Stimulated activated naive B cell treated with anti-CD40 and anti-IgM and Interleukin-4, amounts not matched to agents 10 μg/mL and 1 μg/mL and 100 μg/mL, for 72 hours (primary cell): ENCODE results near the gene TIMP3.
"Not testable (repeated sequence)": the region's sequence is repeated elsewhere in the genome, so short reads cannot be mapped to it uniquely, and the experiment has no call there.

Experiments
- ATAC-seq, 2 donors: fragments of 150-1000 bp; cut with Tn5 transposase; replicated peaks; 2 replicates each; pipeline ENCODE4 v1.10.0; 2021; ENCODE audit warnings: moderate library complexity in 1 of 2
- DNase-seq: peaks from one replicate; pipeline ENCODE4 v3.0.0; 2021
- H3K27ac Mint-ChIP-seq: one replicate; pipeline ENCODE4 v1.8.0; 2022; ENCODE audit warnings: mild to moderate bottlenecking, mixed read lengths
- H3K27me3 Mint-ChIP-seq, 2 donors: one replicate each; pipeline ENCODE4 v1.8.0; 2022; ENCODE audit warnings: mixed read lengths in 2 of 2
- H3K36me3 Mint-ChIP-seq, 2 donors: one replicate each; pipeline ENCODE4 v1.8.0; 2022; ENCODE audit warnings: mixed read lengths in 2 of 2, mild to moderate bottlenecking in 1 of 2
- H3K4me1 Mint-ChIP-seq, 2 donors: one replicate each; pipeline ENCODE4 v1.8.0; 2022; ENCODE audit warnings: mixed read lengths in 2 of 2, mild to moderate bottlenecking in 1 of 2
- H3K4me3 Mint-ChIP-seq, 2 donors: one replicate each; pipeline ENCODE4 v1.8.0; 2022; ENCODE audit warnings: mild to moderate bottlenecking in 2 of 2, mixed read lengths in 2 of 2, moderate library complexity in 1 of 2
- H3K9me3 Mint-ChIP-seq, 2 donors: one replicate each; pipeline ENCODE4 v1.8.0; 2022; ENCODE audit warnings: mixed read lengths in 2 of 2, mild to moderate bottlenecking in 1 of 2

The TIMP3 gene

GRCh38 chr22:32855045-32855756, 53.7 kb downstream of the TIMP3 start:
- DNase-seq (no peak), ATAC-seq (no peak)
- Mint-ChIP-seq H3K9me3 (no peaks in the 10 kb centered on the region), H3K4me1 (peaks cover 0 to 2% of the 10 kb centered on the region in 2 donors), H3K27me3 (peaks cover 0 to 5% of the 10 kb centered on the region in 2 donors), H3K36me3 (peaks cover 0 to 4% of the 10 kb centered on the region in 2 donors), H3K4me3 (no peak overlapping the region), H3K27ac (no peak overlapping the region)

GRCh38 chr22:32858121-32858703, 56.7 kb downstream of the TIMP3 start:
- Mint-ChIP-seq H3K4me1 (no peaks in the 10 kb centered on the region), H3K27ac (no peak overlapping the region), H3K36me3 (peaks cover 0 to 10% of the 10 kb centered on the region in 2 donors), H3K4me3 (no peak overlapping the region), H3K9me3 (no peaks in the 10 kb centered on the region), H3K27me3 (no peaks in the 10 kb centered on the region)
- no peak for DNase-seq
- no peak for ATAC-seq

- Mint-ChIP-seq H3K4me3 (no peak overlapping the region), H3K36me3 (peaks cover 0 to 11% of the 10 kb centered on the region in 2 donors), H3K27ac (no peak overlapping the region), H3K9me3 (no peaks in the 10 kb centered on the region), H3K4me1 (no peaks in the 10 kb centered on the region), H3K27me3 (no peaks in the 10 kb centered on the region)
- DNase-seq: no peak
- ATAC-seq: no peak
Measured at GRCh38 chr22:32858957-32859356, 57.5 kb downstream of the TIMP3 start.

- no peak overlapping the region for H3K4me3 Mint-ChIP-seq
- no peak overlapping the region for H3K27ac Mint-ChIP-seq
- ATAC-seq (no peak), DNase-seq (no peak)
- no peaks in the 10 kb centered on the region for H3K4me1 Mint-ChIP-seq
- no peaks in the 10 kb centered on the region for H3K27me3 Mint-ChIP-seq
- no peaks in the 10 kb centered on the region for H3K9me3 Mint-ChIP-seq
- H3K36me3 Mint-ChIP-seq: peaks cover 0 to 14% of the 10 kb centered on the region in 2 donors
Measured at GRCh38 chr22:32859743-32860142, 58.2 kb downstream of the TIMP3 start.

GRCh38 chr22:32861330-32861729, 59.8 kb downstream of the TIMP3 start:
- ATAC-seq (no peak), DNase-seq (no peak)
- Mint-ChIP-seq H3K27ac (no peak overlapping the region), H3K27me3 (no peaks in the 10 kb centered on the region), H3K4me1 (no peaks in the 10 kb centered on the region), H3K36me3 (peaks cover 0 to 20% of the 10 kb centered on the region in 2 donors), H3K4me3 (no peak overlapping the region), H3K9me3 (no peaks in the 10 kb centered on the region)

- ATAC-seq: no peak
- no peak overlapping the region for H3K4me3 Mint-ChIP-seq
- H3K27me3 Mint-ChIP-seq: no peaks in the 10 kb centered on the region
Measured at GRCh38 chr22:32862083-32862482, 60.6 kb downstream of the TIMP3 start.

GRCh38 chr22:32862936-32863661, 61.6 kb downstream of the TIMP3 start:
- no peak for DNase-seq
- Mint-ChIP-seq H3K4me3 (no peak overlapping the region), H3K36me3 (peaks cover 0 to 16% of the 10 kb centered on the region in 2 donors), H3K27ac (no peak overlapping the region), H3K4me1 (no peaks in the 10 kb centered on the region), H3K9me3 (no peaks in the 10 kb centered on the region), H3K27me3 (no peaks in the 10 kb centered on the region)
- no peak for ATAC-seq

More at GRCh38 chr22:32862083-32862482, 60.6 kb downstream of the TIMP3 start:
- Mint-ChIP-seq H3K9me3 (no peaks in the 10 kb centered on the region), H3K36me3 (peaks cover 0 to 17% of the 10 kb centered on the region in 2 donors), H3K27ac (no peak overlapping the region), H3K4me1 (no peaks in the 10 kb centered on the region)
- no peak for DNase-seq

- no peak overlapping the region for H3K27ac Mint-ChIP-seq
- H3K36me3 Mint-ChIP-seq: peaks cover 0 to 16% of the 10 kb centered on the region in 2 donors
- ATAC-seq: no peak
- no peak overlapping the region for H3K4me3 Mint-ChIP-seq
- H3K27me3 Mint-ChIP-seq: no peaks in the 10 kb centered on the region
- H3K4me1 Mint-ChIP-seq: no peaks in the 10 kb centered on the region
- no peak for DNase-seq
- H3K9me3 Mint-ChIP-seq: no peaks in the 10 kb centered on the region
Measured at GRCh38 chr22:32864041-32864440, 62.5 kb downstream of the TIMP3 start.

- H3K9me3 Mint-ChIP-seq: no peaks in the 10 kb centered on the region
- no peaks in the 10 kb centered on the region for H3K27me3 Mint-ChIP-seq
- DNase-seq (no peak), ATAC-seq (no peak)
- no peak overlapping the region for H3K27ac Mint-ChIP-seq
- H3K4me1 Mint-ChIP-seq: no peaks in the 10 kb centered on the region
- H3K36me3 Mint-ChIP-seq: peaks cover 0 to 16% of the 10 kb centered on the region in 2 donors
- H3K4me3 Mint-ChIP-seq: no peak overlapping the region
Measured at GRCh38 chr22:32864596-32864995, 63.1 kb downstream of the TIMP3 start.

GRCh38 chr22:32866953-32867352, 65.4 kb downstream of the TIMP3 start:
- Mint-ChIP-seq H3K4me3 (no peak overlapping the region), H3K27me3 (no peaks in the 10 kb centered on the region), H3K9me3 (peaks cover 0 to 2% of the 10 kb centered on the region in 2 donors), H3K4me1 (no peaks in the 10 kb centered on the region), H3K27ac (no peak overlapping the region), H3K36me3 (peaks cover 2 to 13% of the 10 kb centered on the region in 2 donors)
- no peak for ATAC-seq
- no peak for DNase-seq

GRCh38 chr22:32868946-32869345, 67.4 kb downstream of the TIMP3 start:
- ATAC-seq: no peak
- no peaks in the 10 kb centered on the region for H3K4me1 Mint-ChIP-seq
- no peak for DNase-seq
- H3K27ac Mint-ChIP-seq: no peak overlapping the region
- no peaks in the 10 kb centered on the region for H3K27me3 Mint-ChIP-seq
- peaks cover 3 to 9% of the 10 kb centered on the region in 2 donors for H3K36me3 Mint-ChIP-seq
- peaks cover 0 to 3% of the 10 kb centered on the region in 2 donors for H3K9me3 Mint-ChIP-seq
- H3K4me3 Mint-ChIP-seq: no peak overlapping the region

- no peak overlapping the region for H3K27ac Mint-ChIP-seq
- peaks cover 3 to 4% of the 10 kb centered on the region in 2 donors for H3K36me3 Mint-ChIP-seq
- H3K27me3 Mint-ChIP-seq: no peaks in the 10 kb centered on the region
- DNase-seq: no peak
- H3K4me3 Mint-ChIP-seq: no peak overlapping the region
- ATAC-seq: no peak
- peaks cover 0 to 3% of the 10 kb centered on the region in 2 donors for H3K9me3 Mint-ChIP-seq
- H3K4me1 Mint-ChIP-seq: no peaks in the 10 kb centered on the region
Measured at GRCh38 chr22:32870474-32870873, 69.0 kb downstream of the TIMP3 start.

- H3K4me3 Mint-ChIP-seq, ATAC-seq, H3K36me3 Mint-ChIP-seq, H3K4me1 Mint-ChIP-seq, H3K9me3 Mint-ChIP-seq, H3K27me3 Mint-ChIP-seq, DNase-seq, H3K27ac Mint-ChIP-seq: not testable (repeated sequence)
Measured at GRCh38 chr22:32873604-32874003, 72.1 kb downstream of the TIMP3 start.

GRCh38 chr22:32874385-32874784, 72.9 kb downstream of the TIMP3 start:
- H3K36me3 Mint-ChIP-seq: peaks cover 0 to 3% of the 10 kb centered on the region in 2 donors
- no peak overlapping the region for H3K4me3 Mint-ChIP-seq
- peaks cover 0 to 3% of the 10 kb centered on the region in 2 donors for H3K9me3 Mint-ChIP-seq
- DNase-seq (no peak), ATAC-seq (no peak)
- no peaks in the 10 kb centered on the region for H3K4me1 Mint-ChIP-seq
- no peak overlapping the region for H3K27ac Mint-ChIP-seq
- no peaks in the 10 kb centered on the region for H3K27me3 Mint-ChIP-seq

GRCh38 chr22:32874976-32875375, 73.5 kb downstream of the TIMP3 start:
- Mint-ChIP-seq H3K4me3 (no peak overlapping the region), H3K36me3 (peaks cover 0 to 3% of the 10 kb centered on the region in 2 donors), H3K4me1 (no peaks in the 10 kb centered on the region), H3K9me3 (peaks cover 0 to 3% of the 10 kb centered on the region in 2 donors), H3K27me3 (peaks cover 0 to 3% of the 10 kb centered on the region in 2 donors), H3K27ac (no peak overlapping the region)
- DNase-seq: no peak
- ATAC-seq: no peak
